ENCODE data around the gene BNIP5.
A peak's percentile ranks its signal among the peaks of the same experiment; 100 is the strongest.
"Not testable (repeated sequence)": the region's sequence is repeated elsewhere in the genome, so short reads cannot be mapped to it uniquely, and the experiment has no call there.

Gene BNIP5

GRCh38 chr6:36340618-36341454 is 4.1 kb upstream of the BNIP5 start:
- DNase-seq, result peak; percentile 20

- no peak for DNase-seq
Observed at GRCh38 chr6:36340306-36340617, 3.6 kb upstream of the BNIP5 start.

GRCh38 chr6:36339146-36339545 is 2.5 kb upstream of the BNIP5 start:
- no peak for DNase-seq

- not testable (repeated sequence) for DNase-seq
Observed at GRCh38 chr6:36338223-36338622, 1.5 kb upstream of the BNIP5 start.

- no peak for DNase-seq
Observed at GRCh38 chr6:36337814-36338213, 1.1 kb upstream of the BNIP5 start.

- DNase-seq, result no peak
Observed at GRCh38 chr6:36336208-36336710, 429 bp downstream of the BNIP5 start.

- DNase-seq, result no peak
Observed at GRCh38 chr6:36335465-36336207, 1.1 kb downstream of the BNIP5 start.

GRCh38 chr6:36334832-36335459 is 1.7 kb downstream of the BNIP5 start:
- no peak for DNase-seq

- DNase-seq, result peak in 1 of 2 experiments; percentile 7
Observed at GRCh38 chr6:36333931-36334725, 2.6 kb downstream of the BNIP5 start.

GRCh38 chr6:36333171-36333895 is 3.4 kb downstream of the BNIP5 start:
- no peak for DNase-seq

GRCh38 chr6:36331381-36331780 is 5.3 kb downstream of the BNIP5 start:
- no peak for DNase-seq

GRCh38 chr6:36330366-36330765 is 6.3 kb downstream of the BNIP5 start:
- DNase-seq, result no peak

GRCh38 chr6:36329798-36330291 is 6.8 kb downstream of the BNIP5 start:
- DNase-seq, result no peak

GRCh38 chr6:36328600-36328999 is 8.1 kb downstream of the BNIP5 start:
- DNase-seq, result no peak

- no peak for DNase-seq
Observed at GRCh38 chr6:36327919-36328236, 8.8 kb downstream of the BNIP5 start.

- DNase-seq, result no peak
Observed at GRCh38 chr6:36327226-36327918, 9.3 kb downstream of the BNIP5 start.

GRCh38 chr6:36326356-36326995 is 10.2 kb downstream of the BNIP5 start:
- DNase-seq, result no peak

GRCh38 chr6:36324715-36325114 is 12.0 kb downstream of the BNIP5 start:
- DNase-seq, result no peak

- DNase-seq, result no peak
Observed at GRCh38 chr6:36324191-36324590, 12.5 kb downstream of the BNIP5 start.

GRCh38 chr6:36323062-36323461 is 13.6 kb downstream of the BNIP5 start:
- no peak for DNase-seq

- no peak for DNase-seq
Observed at GRCh38 chr6:36322591-36322990, 14.1 kb downstream of the BNIP5 start.

Measured in Kasumi-1 (cell line).